GM21515 (cell line): Measurements from ENCODE around the gene ACAD10.
A peak's percentile ranks its signal among the peaks of the same experiment; 100 is the strongest.

Experiments used
- ATAC-seq: cut with Tn5 transposase; IDR thresholded peaks from one replicate; pipeline ENCODE4 v1.9.1; 2021; ENCODE audit not compliant: unreplicated experiment

Gene ACAD10

GRCh38 chr12:111773801-111774551, 88.1 kb downstream of the ACAD10 start:
- peak; percentile 46 for ATAC-seq

GRCh38 chr12:111775205-111776193, 89.6 kb downstream of the ACAD10 start:
- peak; percentile 62 for ATAC-seq

GRCh38 chr12:111776836-111777344, 91.0 kb downstream of the ACAD10 start:
- ATAC-seq: no peak

GRCh38 chr12:111777345-111778045, 91.6 kb downstream of the ACAD10 start:
- no peak for ATAC-seq

GRCh38 chr12:111780166-111780565, 94.3 kb downstream of the ACAD10 start:
- no peak for ATAC-seq

GRCh38 chr12:111780615-111781014, 94.8 kb downstream of the ACAD10 start:
- no peak for ATAC-seq

- ATAC-seq: no peak
These were observed 95.3 kb downstream of the ACAD10 start for GRCh38 chr12:111781085-111781658.

GRCh38 chr12:111783046-111783445, 97.2 kb downstream of the ACAD10 start:
- no peak for ATAC-seq

- no peak for ATAC-seq
These were observed 99.1 kb downstream of the ACAD10 start for GRCh38 chr12:111784953-111785352.

GRCh38 chr12:111785651-111786050, 99.8 kb downstream of the ACAD10 start:
- no peak for ATAC-seq

GRCh38 chr12:111788178-111788654, 102.4 kb downstream of the ACAD10 start:
- ATAC-seq: no peak

GRCh38 chr12:111789779-111790178, 103.9 kb downstream of the ACAD10 start:
- no peak for ATAC-seq

GRCh38 chr12:111791507-111791906, 105.7 kb downstream of the ACAD10 start:
- no peak for ATAC-seq

GRCh38 chr12:111792155-111792855, 106.5 kb downstream of the ACAD10 start:
- no peak for ATAC-seq

GRCh38 chr12:111792856-111793235, 107.0 kb downstream of the ACAD10 start:
- ATAC-seq: no peak

GRCh38 chr12:111798182-111798581, 112.3 kb downstream of the ACAD10 start:
- ATAC-seq: no peak

GRCh38 chr12:111799758-111800157, 113.9 kb downstream of the ACAD10 start:
- no peak for ATAC-seq

GRCh38 chr12:111803038-111803626, 117.3 kb downstream of the ACAD10 start:
- no peak for ATAC-seq

GRCh38 chr12:111803851-111804250, 118.0 kb downstream of the ACAD10 start:
- ATAC-seq: no peak

GRCh38 chr12:111806304-111806703, 120.5 kb downstream of the ACAD10 start:
- no peak for ATAC-seq
